Measurements from ENCODE around the gene PSMC3. TPM values are rescaled to one million over a fixed set of nuclear protein-coding genes. Genes with fewer than 3 reads are reported as not detected.
A peak's percentile ranks its signal among the peaks of the same experiment; 100 is the strongest.

Gene PSMC3
- total RNA-seq, 1 experiment from 2014 or later: 165 TPM

DNA sequence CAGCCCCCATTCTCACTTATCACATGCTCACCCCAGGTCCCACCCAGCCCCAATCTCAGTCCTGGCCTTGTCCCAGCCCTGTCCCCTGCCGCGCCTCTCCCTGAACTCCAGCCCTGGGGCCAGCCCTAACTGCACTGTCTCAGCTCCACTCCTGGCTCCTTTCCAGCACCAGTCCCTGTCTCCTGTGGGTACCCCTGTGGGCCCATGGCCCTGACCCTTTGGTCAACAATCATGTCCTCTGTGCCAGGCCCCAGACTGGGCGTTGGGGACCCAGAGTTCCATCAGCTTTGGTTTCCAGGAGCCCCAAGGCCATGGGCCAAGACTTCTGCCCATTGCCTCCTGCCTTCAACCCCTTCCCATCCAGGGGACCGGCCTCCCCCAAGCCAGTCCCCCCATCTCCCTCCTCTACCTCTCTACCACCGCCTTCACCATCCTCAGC lies 48.6 kb downstream of the PSMC3 start:
- no peak for DNase-seq
- no peaks in the 10 kb centered on the region for H3K9me3 ChIP-seq
- no peaks in the 10 kb centered on the region for H3K36me3 ChIP-seq
- no peaks in the 10 kb centered on the region for H3K27me3 ChIP-seq
- H3K4me3 ChIP-seq: no peak overlapping the region

DNA sequence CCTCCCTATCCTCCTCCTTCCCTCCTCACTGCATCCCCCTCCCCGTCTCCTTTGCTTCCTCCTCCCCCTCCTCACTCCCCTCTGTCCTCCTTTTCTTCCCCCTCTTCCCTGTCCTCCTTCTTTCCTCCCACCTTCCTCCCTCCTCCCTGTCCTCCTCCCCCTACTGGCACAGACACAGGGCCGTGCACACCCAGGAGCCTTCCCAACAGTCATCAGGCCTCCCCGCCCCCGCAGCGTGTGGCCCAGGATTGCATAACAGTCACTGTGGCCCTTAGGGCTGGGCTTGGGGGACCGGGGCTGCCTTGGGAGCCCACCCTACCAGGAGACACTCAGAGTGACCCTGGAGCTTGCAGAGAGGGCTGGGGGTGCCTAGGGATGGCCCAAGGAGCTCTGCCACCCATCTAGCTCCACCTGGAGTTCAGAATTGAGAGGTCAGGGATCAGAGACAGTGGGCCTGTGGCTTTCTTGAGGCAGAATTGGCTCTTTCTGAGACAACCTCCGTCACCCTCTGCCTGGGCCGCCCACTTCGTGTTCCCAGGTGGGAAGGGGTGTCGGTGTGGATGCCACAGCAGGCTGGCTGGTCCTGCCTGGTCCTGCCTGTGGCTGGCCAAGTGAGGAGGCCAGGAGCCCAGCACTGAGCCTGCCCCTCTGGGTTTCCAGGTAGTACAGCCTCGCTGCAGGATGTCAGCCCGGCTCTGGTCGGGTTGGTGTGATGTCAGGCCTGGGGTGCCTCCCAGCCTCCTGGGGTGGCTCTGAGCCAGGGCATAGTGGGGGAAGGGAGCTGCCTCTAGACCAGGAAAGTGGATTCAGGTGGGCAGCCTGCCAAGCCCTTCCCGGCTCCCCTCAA lies 49.5 kb downstream of the PSMC3 start:
- DNase-seq: no peak
- Histone ChIP-seq H3K9me3 (no peaks in the 10 kb centered on the region), H3K27me3 (no peaks in the 10 kb centered on the region), H3K36me3 (no peaks in the 10 kb centered on the region), H3K4me3 (no peak overlapping the region)

DNA sequence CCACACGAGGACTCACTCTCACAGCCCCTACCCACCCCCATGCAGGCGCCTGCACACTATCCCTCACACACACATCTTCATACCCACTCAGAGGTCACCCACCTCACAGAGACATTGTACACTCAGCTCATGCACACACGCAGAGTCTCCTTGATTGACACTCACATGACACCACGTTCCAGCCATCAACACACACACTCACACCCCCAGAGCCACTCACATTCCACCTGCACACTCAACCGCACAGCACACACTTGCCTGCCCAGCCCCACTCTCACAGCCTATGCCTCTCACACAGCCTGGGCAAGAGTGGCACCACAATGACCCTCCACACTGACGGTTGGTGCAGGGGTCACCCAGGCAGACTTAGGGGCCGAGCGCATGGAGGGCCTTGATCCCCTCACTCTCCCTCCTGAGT lies 50.1 kb downstream of the PSMC3 start:
- Histone ChIP-seq H3K4me3 (no peak overlapping the region), H3K27me3 (no peaks in the 10 kb centered on the region), H3K36me3 (no peaks in the 10 kb centered on the region), H3K9me3 (no peaks in the 10 kb centered on the region)
- DNase-seq: no peak

DNA sequence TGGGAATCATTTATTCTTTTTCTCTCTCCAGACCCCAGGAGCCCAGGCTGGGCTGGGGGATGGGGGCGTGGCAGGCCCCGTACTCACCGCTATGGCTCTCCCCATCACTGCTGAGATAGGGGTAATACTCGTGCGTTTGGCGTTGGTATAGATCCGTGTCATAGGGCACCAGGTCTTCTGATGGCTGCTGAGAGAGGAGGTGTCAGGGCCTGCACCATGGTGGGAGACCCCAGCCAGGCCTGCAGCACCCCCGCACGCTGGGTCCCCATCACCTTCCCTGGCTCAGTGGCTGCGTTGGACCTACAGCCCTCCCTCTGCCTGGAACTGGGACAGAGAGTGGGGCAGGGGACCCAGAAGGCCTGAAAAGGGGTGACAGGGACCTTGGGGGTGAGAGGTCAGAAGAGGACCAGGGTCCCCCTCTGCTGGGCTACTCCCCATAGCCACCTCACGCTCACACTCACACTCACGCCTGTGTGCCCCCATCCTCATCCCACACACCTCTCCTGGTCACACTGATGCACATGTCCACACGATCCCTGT lies 50.6 kb downstream of the PSMC3 start:
- H3K9me3 ChIP-seq: no peaks in the 10 kb centered on the region
- no peaks in the 10 kb centered on the region for H3K27me3 ChIP-seq
- no peaks in the 10 kb centered on the region for H3K36me3 ChIP-seq
- H3K4me3 ChIP-seq: no peak overlapping the region
- DNase-seq: no peak

DNA sequence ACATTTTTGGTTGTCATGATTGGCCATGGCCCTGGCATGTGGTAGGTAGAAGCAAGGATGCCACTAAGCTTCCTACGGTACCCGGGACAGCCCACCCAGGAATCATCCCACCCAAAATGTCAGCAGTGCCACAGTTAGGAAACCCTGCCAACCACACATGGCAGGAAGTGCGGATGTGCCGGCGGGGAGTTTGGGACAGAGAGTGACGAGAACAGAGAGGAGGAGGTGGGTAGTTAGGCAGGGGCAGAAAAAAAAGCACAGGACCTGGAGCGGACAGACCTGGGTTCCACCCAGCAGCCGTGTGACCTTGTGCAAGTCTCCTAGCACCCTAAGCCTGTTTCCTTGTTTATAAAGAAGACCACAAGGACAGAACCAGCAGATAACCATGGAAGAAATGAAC lies 51.2 kb downstream of the PSMC3 start:
- no peak overlapping the region for H3K4me3 ChIP-seq
- no peak for DNase-seq
- no peaks in the 10 kb centered on the region for H3K36me3 ChIP-seq
- no peaks in the 10 kb centered on the region for H3K27me3 ChIP-seq
- no peaks in the 10 kb centered on the region for H3K9me3 ChIP-seq

DNA sequence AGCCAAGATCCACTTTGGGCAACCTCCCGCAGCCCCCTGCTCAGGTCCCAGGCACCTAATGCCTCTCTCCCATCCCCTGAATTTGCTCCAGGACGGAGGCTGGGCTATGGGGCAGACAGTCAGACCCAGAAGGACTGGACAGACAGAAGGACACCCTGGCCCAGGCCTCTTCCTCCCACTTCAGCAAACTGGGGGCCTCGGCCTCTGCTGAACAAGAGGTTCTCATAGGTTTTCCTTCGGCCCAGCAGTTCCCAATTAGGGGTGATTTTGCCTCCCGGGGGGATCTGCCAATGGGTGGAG lies 51.6 kb downstream of the PSMC3 start:
- Histone ChIP-seq H3K4me3 (no peak overlapping the region), H3K9me3 (no peaks in the 10 kb centered on the region), H3K36me3 (no peaks in the 10 kb centered on the region), H3K27me3 (no peaks in the 10 kb centered on the region)
- DNase-seq: no peak

DNA sequence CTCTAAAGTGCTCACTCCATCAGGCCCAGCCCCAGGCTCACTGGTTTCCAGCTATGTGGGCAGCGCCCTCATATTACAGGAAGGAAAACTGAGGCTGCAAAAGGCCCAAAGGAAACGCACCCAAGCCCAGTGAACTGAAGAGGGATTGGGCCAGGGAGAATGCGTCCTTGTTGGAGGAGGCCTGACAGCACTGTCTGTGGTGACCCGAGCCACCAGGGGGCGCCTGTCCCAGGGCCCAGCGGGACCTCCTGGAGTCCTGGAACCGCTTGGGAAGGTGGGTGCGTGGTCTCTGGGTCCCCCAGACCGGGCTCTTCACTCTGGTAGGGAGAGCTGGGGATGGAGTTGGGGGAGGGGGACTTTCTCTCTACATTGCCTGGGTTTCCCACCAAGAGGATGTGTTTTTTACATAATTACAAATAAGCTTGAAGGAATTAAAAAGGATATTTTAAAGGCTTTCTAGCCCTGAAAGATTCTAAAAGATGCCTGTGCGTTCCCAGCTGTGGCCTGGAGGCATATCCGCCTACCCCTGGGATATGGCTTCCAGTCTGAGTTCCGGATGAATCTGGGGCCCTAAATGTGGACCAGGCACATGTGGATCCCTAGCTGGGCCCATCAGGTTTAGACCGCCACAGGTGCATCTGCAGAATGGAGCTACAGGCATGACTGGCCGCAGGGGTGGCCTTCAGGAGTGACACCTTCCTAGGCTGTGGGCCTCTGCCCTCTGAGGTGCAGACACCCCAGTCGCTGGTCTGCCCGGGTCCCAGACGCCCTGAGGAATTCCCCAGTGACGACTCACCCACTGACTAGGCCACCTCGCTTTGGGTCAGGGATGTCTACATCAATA lies 52.1 kb downstream of the PSMC3 start:
- Histone ChIP-seq H3K9me3 (no peaks in the 10 kb centered on the region), H3K36me3 (no peaks in the 10 kb centered on the region), H3K4me3 (no peak overlapping the region), H3K27me3 (no peaks in the 10 kb centered on the region)
- peak; percentile 69 for DNase-seq

DNA sequence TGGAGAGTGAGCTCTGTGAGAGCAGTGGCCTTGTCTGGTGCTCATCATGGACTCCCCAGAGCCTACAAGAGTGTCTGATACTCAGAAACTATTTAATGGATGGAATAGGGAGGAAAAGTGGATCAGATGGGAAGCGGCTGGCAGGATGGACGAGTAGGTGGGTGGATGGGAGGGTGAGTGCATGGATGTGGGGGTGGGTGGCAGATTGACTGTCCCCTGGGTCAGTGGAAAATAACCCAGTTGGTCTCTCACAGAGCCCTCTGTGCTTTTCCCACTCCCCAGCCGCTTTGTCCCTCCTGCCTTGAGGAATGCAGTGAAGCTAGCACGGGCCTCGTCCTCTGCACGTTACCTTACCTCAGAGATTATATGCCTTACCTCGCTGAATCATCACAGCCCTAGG lies 53.8 kb downstream of the PSMC3 start:
- DNase-seq: no peak
- H3K27me3 ChIP-seq: peaks cover 4% of the 10 kb centered on the region; the same call in 1 of the 2 replicates
- no peak overlapping the region for H3K4me3 ChIP-seq
- H3K9me3 ChIP-seq: no peaks in the 10 kb centered on the region
- H3K36me3 ChIP-seq: no peaks in the 10 kb centered on the region

DNA sequence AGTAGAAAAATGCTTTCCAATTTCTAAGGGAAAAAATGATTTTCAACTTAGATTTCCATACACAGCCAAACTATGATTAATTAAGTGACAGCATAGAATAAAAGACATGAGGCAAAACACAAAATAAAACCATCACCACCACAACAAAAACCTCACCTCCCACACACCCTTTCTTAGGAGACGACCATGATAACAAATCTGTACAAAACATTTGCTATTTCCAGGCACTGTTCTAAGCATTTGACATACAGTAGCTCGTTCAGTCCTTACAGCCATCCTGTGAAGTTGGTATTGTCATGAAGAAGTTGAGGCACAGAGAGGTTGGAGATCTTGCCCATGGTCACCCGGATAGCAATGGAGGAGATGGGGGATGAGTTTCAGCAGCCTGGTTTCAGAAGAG lies 56.6 kb downstream of the PSMC3 start:
- no peak for DNase-seq
- Histone ChIP-seq H3K4me3 (no peak overlapping the region), H3K9me3 (no peaks in the 10 kb centered on the region), H3K36me3 (no peaks in the 10 kb centered on the region), H3K27me3 (peaks cover 4% of the 10 kb centered on the region; the same call in 1 of the 2 replicates)

Other genes starting within 250 kb of the PSMC3 start
- 71.0 and 92.8 TPM in 2 replicates for gene ARFGAP2, start 249.6 kb downstream of the PSMC3 start, total RNA-seq (2014; rRNA removed; shearing (Covaris generic); ENCODE audit: low replicate concordance)
- 59.8 and 92.5 TPM in 2 replicates for gene PACSIN3, start 240.0 kb downstream of the PSMC3 start, total RNA-seq (2014; rRNA removed; shearing (Covaris generic); ENCODE audit: low replicate concordance)
- gene DDB2, start 211.5 kb downstream of the PSMC3 start, total RNA-seq (2014; rRNA removed; shearing (Covaris generic); ENCODE audit: low replicate concordance): 13.9 and 20.0 TPM in 2 replicates
- 9.6 and 42.7 TPM in 2 replicates for gene ACP2, start 177.6 kb downstream of the PSMC3 start, total RNA-seq (2014; rRNA removed; shearing (Covaris generic); ENCODE audit: low replicate concordance)
- gene NR1H3, start 168.4 kb downstream of the PSMC3 start, total RNA-seq (2014; rRNA removed; shearing (Covaris generic); ENCODE audit: low replicate concordance): 11.3 and 12.6 TPM in 2 replicates
- 6.9 and 7.8 TPM in 2 replicates for gene MADD, start 156.3 kb downstream of the PSMC3 start, total RNA-seq (2014; rRNA removed; shearing (Covaris generic); ENCODE audit: low replicate concordance)
- not detected in 2 replicates for gene MYBPC3, start 73.7 kb downstream of the PSMC3 start, total RNA-seq (2014; rRNA removed; shearing (Covaris generic); ENCODE audit: low replicate concordance)
- gene SPI1, start 47.9 kb downstream of the PSMC3 start, total RNA-seq (2014; rRNA removed; shearing (Covaris generic); ENCODE audit: low replicate concordance): not detected in 2 replicates
- 34.0 and 51.1 TPM in 2 replicates for gene SLC39A13, start 17.8 kb downstream of the PSMC3 start, total RNA-seq (2014; rRNA removed; shearing (Covaris generic); ENCODE audit: low replicate concordance)
- 0.16 TPM in 1 of 2 replicates, not detected in the other for gene RAPSN, start 22.7 kb upstream of the PSMC3 start, total RNA-seq (2014; rRNA removed; shearing (Covaris generic); ENCODE audit: low replicate concordance)
- gene CELF1, start 126.7 kb upstream of the PSMC3 start, total RNA-seq (2014; rRNA removed; shearing (Covaris generic); ENCODE audit: low replicate concordance): 69.3 and 86.9 TPM in 2 replicates
- 24.4 and 86.0 TPM in 2 replicates for gene PTPMT1, start 139.2 kb upstream of the PSMC3 start, total RNA-seq (2014; rRNA removed; shearing (Covaris generic); ENCODE audit: low replicate concordance)
- gene KBTBD4, start 152.5 kb upstream of the PSMC3 start, total RNA-seq (2014; rRNA removed; shearing (Covaris generic); ENCODE audit: low replicate concordance): 30.9 and 37.1 TPM in 2 replicates
- 109 and 118 TPM in 2 replicates for gene NDUFS3, start 152.6 kb upstream of the PSMC3 start, total RNA-seq (2014; rRNA removed; shearing (Covaris generic); ENCODE audit: low replicate concordance)
- gene FAM180B, start 160.2 kb upstream of the PSMC3 start, total RNA-seq (2014; rRNA removed; shearing (Covaris generic); ENCODE audit: low replicate concordance): not detected in 2 replicates
- not detected in 2 replicates for gene C1QTNF4, start 168.0 kb upstream of the PSMC3 start, total RNA-seq (2014; rRNA removed; shearing (Covaris generic); ENCODE audit: low replicate concordance)
- 24.3 and 43.0 TPM in 2 replicates for gene MTCH2, start 216.1 kb upstream of the PSMC3 start, total RNA-seq (2014; rRNA removed; shearing (Covaris generic); ENCODE audit: low replicate concordance)

Data from MG63 (cell line).